Mesenteric fat pad (tissue), 1 donor: ENCODE results near the gene RRP8. TPM values are rescaled to one million over a fixed set of nuclear protein-coding genes. Genes with fewer than 3 reads are reported as not detected.

ENCODE experiments used
- DNase-seq: peaks from one replicate; pipeline ENCODE4 v3.0.0-alpha.2; 2020; ENCODE audit warnings: low spot score
- total RNA-seq: library from RNA; stranded (reverse); fragmentation: NEBNext Ultra II Directional; extraction: Animal tissue kit (Norgen Biotek cat#: 25700); gene quantifications from one replicate; pipeline ENCODE4 v1.2.1, GENCODE V29; 2021
- donor health status: DM: yes; HTN: yes; CAD: no.

RRP8 gene
- total RNA-seq, 1 donor from 2014 or later, result 20.8 TPM

DNA sequence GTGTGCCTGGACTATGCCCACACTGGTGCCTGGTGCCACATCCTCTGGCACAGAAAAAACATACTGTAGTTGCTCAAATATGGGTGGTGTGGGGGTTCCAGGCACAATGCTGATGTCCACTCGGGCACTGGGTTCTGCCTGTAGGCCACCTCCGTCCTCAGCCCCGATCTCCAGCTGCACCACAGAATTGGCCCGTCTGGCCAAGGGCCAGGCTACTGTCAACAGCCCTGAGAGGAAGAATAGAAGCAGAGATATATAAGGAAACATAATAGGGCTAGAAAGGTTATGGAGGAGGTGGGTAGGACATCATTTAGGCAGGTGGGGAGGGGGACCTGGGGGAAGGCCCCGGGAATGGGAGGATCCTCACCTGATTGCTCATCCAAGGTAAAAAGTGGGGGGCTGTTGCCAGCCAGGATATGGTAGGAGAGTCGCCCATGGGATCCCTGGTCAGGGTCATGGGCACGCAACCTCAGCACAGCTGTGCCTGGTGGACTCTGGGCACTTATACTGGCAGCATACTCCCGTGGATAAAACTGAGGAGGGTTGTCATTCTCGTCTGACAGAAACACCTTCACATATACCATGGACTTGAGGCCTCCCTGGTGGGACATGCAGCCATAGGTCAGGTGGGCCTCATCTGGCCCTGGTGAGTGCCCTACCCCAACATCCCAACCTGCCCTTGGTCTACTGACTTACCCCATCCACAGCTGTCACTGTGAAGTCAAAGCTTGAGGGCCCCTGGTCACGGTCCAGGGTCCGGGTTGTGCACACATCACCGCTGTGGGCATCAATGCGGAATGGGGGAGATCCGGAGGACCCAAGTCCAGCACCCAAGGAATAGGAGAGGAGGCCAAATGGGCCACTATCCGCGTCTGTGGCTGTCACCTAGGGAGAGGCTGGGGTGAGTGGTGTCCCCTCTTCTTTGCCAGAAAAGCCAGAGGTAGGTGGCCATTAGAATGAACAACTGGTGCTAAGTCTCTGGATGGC, 30.3 kb upstream of the RRP8 start:
- no peak for DNase-seq

DNA sequence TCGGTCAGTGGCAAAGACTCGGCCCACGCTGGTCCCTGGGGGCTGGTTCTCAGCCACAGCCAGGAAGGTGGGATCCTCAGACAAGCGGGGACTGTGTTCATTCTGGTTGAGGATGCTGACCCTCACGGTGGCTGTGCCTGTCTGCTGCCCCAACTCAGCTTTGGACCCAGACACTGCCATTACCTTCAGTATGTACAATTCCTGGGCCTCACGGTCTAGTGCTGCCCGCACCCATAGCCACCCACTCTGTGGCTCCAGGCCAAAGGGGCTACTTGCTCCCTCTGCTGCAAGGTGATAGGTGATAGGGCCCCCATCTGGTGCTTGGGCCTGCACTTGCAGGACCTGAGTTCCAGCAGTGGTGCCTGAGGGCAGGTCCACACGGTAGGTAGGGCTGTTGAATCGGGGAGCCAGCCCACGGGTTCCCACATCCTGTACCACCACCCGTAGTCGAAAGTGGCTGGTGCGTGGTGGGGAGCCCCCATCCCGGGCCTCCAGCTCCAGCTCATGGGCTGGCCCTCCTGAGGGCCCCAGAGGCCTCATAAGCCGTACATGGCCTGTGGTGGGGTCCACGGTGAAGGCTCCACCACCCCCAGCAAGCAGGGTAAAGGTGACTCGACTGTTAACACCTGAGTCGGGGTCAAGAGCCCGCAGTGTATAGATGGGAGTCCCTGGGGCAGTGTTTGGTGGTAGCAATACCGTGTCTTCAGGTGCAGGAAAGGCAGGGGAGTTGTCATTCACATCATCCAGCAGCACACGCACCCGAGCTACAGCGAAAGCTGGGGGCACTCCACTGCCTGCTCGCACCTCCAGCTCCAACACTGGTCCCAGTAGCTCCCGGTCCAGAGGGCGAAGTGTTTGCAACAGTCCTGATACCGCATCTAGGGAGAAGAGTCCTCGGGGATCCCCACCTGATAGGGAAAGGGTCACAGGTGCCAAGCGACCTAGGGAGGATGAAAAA, 29.0 kb upstream of the RRP8 start:
- DNase-seq, result no peak

DNA sequence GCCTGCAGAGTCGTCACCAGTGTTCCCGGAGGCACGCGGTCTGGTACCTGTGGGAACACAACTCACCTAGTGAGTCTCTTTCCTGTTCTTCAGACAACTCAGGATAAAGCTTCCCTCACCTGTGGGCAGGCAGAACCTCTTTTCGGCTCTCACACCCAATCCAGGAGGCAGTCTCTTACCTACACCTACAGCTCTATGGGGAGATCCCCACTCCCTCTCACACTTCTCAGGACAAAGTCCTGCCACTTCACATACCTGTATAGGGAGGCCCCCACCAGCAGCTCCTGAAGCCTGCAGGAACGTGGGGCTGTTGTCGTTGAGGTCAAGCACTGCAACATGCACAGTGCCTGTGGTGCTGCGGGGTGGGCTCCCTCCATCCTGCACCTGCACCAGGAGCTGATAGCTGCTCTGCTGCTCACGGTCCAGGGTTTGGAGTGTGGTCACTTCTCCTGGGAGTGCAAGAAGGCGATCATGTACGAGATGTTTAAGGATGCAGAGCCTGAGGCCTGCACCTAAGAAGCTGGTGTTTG, 28.0 kb upstream of the RRP8 start:
- DNase-seq, result no peak

DNA sequence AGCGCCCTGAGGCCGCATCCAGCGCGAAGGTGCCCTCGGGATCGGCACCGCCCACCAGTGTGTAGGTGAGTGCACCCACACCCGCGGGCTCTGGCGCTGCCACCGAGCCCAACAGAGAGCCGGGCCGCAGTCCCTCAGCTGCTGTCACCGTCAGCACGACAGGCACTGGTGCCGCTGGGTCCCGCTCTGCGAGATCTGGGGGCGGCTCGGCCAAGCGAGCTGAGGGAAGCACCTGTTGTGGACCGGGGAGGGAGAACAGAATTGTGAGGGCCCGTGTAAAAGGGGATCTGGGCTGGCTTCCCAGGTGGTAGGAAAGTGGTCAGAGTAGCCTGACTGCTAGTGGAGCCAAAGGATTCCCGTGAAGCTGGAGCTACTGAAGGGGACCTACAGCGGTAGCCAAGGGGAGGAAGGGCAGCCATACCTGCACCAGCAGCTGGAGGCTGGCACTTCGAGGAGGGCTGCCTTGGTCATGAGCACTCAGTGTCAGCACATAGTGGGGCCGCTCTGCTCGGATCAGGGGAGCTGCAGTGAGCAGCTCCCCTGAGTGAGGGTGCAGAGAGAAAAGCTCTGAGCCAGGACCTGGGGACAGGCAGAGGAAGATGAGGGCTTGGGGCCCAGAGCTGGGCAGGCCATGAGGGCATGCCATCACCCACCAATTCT, 27.3 kb upstream of the RRP8 start:
- no peak for DNase-seq

DNA sequence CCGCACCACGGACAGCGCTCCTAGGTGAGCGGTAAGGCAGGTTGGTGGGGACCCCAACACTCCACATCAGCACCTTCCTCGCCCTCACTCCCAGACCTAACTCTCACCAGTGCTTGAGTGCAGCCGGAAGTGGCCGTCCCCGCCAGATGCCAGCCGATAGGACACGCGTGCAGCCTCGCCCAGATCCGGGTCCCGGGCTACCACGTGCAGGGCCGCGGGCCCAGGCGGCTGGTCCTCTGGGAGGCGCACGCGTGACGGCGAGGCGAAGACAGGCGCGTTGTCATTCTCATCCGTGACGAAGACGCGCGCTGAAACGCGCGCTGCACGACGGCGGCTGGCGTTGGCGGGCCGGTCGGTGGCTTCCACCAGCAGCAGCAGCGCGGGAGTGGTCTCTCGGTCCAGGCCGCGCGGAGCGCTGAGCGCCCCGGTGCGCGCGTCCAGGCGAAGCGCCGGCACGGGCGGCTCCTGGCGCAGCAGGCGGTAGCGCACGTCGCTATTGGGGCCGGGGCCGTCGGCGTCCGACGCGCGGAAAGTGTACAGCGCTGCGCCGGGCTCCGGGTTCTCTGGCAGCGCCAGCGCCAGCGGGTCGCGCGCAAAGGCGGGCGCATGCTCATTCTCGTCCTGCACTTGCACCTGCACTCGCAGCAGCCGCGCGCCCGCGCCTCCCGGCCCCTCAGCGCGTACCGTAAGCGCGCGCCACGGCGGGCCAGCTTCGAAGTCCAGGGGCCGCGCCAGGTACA, 26.6 kb upstream of the RRP8 start:
- no peak for DNase-seq

DNA sequence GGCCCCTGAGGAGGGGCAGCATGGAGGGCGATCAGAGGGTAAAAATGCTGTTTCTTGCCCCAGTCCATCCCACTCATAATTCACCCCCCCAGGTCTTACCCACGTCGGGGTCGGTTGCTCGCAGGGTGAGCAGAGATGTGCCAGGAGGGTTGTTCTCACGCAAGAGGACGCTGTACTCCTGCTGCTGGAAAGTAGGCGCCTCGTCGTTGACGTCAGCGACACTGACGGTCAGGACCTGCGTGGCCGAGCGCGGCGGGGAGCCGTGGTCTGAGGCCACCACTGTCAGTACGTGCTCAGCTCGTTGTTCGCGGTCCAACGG, 26.1 kb upstream of the RRP8 start:
- DNase-seq, result no peak

DNA sequence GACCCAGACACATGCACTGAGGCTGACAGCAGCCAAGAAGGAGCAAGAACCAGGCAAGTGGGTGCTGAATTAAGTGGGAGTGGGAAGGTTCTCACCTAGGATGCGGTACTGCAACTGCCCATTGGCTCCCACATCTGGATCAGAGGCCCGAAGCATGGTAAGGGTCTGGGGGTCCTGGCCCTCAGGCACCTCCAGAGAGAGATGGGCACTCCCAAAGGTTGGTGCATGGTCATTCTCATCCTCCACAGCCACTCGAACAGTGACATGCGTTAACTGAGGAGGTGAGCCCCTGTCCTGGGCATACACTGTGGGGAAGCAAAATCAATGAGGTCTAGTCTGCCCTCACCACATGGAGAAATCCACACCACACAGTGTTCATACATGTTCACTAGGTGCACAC, 25.1 kb upstream of the RRP8 start:
- DNase-seq, result no peak

DNA sequence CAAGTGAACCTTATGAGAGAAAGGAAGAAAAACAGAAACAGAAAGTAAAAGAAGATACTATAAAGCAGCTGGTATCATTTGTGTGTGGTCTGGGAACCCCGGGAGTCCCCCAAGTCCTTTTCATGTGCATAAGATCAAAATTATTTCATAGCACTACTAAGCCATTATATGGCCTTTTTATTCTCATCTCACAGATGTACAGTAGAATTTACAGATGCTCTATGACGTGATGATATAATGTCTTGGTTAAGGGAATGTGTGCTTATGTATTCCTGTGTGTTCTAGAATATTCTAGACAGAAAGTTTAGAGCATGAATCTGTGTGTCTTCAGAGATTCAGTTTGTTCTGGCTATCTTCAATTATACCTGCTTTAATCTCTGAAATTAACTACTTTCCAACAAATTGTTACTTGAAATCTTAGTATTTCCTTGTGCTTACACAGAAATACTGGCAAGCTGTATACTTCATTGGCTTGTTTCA, 24.4 kb upstream of the RRP8 start:
- no peak for DNase-seq

DNA sequence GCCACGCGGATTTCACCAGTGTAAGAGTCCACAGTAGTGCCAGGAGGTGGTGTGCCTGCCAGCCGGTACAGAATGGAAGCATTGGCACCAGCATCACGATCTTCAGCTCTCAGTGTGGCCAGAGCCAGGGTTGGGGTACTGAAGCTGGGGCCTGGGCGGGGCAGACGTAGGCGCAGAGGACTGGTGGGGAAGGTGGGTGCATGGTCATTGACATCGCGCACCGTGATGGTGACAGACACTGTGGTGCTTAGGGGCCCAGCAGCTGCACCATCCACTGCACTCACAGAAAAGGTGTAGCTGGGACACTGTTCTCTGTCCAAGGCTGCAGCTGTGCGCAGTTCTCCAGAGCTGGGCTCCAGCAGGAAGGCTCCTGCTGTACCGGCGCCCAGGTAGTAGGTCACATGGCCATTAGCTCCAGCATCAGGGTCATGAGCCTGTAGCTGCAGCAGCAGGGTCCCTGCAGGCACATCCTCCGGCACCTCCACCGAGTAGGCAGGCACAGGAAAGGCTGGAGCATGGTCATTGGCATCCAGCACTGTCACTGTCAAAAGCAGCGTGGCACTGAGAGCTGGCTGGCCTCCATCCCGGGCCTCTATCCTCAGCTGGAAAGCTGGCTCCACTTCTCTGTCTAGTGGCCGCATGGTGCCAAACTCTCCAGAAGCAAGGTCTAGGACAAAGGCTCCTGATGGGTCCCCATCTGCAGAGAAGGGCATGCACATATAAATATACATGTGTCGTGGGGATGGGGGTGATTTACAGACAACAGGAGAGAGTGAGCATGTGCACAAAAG, 23.8 kb upstream of the RRP8 start:
- DNase-seq, result no peak

DNA sequence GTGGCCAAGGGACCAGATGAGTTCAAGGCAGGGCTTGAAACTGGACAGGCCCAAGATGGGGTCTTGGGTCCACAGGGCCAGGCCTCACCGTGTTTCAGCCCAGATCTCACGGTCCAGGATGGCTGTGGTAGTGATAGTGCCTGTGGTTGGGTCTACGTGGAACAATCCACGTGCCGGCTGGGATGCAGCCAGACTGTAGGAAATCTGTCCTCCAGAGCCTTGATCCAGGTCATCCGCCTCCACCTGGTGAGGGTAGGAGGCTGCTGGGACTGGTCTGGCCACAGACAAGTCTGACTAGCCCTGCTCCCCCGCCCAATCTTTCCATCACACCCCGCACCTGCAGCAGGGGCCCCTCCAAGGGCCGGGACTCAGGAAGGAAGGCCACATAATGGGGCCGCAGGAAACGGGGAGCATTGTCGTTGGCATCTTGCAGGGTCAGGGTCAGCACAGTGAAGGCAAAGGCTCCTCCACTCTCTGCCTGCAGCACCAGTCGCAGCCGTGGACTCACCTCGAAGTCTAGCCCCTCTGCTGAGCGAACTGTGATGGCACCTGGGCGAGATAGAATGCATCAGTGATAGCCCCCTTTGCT, 22.5 kb upstream of the RRP8 start:
- DNase-seq, result no peak

DNA sequence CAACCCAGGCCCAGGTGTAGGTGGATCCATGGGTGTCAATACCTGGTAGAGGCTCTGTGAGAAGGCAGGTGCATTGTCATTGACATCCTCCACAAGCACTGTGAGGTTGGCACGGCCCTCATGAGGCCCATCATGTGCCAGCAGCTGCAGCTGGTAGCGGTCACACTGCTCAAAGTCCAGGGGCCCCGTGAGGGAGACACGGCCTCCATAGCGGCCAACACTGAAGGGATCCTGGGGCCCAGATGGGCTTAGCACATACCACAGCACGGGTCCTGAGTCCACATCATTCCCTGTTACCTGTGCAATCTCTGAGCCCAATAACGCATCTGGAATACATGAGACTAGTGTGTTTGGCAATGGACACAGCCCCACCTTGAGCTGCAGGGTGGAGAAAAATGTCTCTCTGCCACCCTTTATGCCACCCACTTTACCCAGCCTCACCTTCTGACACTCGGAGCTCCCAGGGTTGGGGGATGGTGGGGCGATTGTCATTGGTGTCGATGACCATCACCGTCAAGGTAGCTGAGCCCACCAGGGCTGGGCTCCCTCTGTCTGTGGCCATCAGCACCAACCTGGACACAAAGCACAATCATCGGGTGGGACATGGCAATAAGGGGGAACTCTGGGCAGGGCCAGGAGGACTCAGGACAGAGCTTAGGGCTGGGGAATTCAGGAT, 21.9 kb upstream of the RRP8 start:
- no peak for DNase-seq

DNA sequence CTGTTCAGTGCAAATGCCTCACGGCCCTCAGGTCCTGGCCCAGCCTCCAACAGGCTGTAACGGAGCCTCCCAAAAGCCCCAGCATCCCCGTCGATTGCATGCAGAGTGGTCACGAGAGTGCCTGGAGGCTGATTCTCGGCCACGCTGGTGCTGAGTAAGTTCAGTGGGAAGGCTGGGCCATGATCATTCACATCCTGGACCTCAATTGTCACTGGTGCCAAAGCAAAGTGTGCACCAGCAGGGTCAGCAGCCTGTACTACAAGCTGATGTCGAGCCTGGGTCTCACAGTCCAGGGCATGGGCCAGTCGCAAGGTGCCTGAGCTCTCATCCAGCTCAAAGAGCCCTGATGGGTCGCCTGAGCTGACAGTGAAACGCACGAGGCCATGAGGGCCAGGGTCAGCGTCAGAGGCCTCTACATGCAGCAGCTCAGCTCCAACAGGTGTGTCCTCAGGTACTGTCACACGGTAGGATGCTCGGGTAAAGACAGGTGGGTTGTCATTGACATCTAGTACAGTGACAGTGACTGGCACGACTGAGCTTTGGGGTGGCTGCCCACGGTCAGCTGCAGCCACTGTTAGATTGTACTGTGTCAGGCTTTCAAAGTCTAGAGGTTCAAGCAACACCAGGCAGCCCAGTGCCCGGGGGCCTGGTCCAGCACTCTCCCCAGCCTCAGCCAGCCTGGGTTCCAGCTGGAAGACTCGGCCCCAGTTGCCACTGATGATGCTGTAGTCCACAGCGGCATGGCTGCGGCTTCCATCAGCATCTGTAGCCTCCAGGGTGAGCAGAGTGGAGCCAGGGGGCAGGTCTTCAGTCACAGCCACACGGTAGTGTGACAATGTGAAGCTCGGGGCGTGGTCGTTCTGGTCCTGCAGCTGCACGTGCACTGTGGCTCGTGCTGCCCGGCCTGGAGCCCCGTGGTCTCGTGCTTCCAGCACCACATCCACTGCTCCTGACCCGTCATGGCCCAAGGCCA, 20.3 kb upstream of the RRP8 start:
- no peak for DNase-seq

DNA sequence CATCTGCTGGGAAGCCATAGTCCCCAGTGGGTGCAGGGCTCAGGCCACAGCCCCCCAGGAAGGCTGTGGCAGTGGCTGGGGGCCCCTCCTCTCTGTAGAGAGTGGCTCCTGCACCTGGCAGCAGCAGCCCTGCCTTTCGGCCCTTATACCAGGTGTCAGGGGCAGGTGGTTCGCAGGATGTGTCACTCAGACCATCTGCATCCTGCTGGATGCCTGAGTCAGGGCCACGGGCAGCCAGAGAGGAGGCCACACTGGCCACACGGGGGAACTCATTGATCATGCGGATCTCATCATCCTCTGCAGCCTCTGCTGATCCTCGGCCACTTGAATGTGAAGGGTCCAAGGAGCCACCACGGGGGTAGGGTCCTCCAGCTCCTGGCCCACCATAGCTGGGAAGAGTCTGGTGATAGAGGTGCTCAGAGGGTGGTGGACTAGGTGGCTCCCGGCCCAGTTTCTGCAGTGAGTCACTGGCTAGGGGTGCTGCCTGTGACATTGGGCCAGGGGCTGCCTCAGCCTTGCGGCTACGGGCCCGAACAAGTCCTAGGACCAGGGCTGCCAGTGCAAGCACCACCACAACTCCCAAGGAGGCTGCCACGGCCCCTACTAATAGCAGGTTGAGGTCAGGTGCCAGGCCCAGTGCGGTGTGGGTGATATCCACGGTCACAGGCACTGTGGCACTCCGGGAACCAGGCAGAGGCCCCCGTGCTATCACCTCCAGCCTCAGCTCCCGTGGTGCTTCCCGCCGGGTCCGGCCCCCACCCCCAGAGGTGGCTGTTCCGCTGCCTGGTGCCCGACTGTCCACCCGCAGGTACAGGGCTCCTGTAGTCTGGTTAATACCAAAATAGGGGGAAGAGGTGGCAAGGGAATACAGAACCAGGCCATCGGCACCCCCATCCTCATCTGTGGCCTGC, 19.1 kb upstream of the RRP8 start:
- DNase-seq, result peak; percentile 72

DNA sequence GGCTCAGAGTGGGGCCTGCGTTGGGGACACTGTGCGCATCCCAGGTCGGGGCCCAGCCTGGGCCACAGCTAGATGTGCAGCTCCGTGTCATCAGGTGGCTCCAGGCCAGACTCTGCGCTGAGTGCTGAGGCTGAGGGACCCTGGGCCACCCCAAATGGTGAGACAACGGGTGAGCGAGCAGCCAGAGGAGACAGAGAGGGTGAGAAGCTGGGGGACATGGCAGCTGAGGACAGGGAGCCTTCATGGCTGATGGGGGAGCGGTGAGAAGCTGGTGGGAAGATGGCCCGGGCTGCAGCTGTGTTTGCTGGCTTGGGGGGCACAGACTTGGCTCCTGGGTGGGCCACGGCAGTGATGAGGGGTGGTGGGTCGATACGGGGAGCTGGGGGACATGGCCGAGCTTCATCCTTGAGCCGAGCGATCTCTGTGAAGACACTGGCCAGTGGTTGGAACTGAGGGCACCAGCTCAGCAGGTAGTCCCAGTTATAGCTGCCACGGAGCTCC, 18.3 kb upstream of the RRP8 start:
- no peak for DNase-seq

DNA sequence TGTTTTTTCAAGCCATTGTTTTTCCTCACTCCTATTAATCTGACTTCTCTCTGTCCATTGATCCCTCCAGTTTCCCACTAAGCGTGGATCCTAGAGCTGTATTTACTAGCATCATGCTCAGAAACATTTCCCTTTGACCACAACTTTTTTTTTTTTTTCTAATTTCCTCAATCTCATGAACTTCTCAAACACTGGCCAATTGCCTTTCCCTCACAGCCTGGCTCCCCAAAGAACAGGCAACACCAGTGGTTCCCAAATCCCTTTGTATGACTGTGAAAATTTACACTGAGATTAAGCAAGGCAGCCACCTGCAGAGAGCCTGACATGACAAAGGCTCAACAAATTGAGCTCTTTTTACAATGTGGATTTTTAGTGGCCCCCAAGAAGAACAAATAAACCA, 17.2 kb upstream of the RRP8 start:
- no peak for DNase-seq
